Ishikawa (cell line): ENCODE measurements around the gene MED17.

Experiments
- CEBPB ChIP-seq: IDR thresholded peaks from 2 replicates; pipeline ENCODE4 v1.6.1; 2012
- CREB1 ChIP-seq: IDR thresholded peaks from 2 replicates; pipeline ENCODE4 v1.6.1; 2012; ENCODE audit warnings: low read depth
- EP300 ChIP-seq: IDR thresholded peaks from 2 replicates; pipeline ENCODE4 v1.6.1; 2012; ENCODE audit warnings: borderline replicate concordance
- FOXM1 ChIP-seq: IDR thresholded peaks from 2 replicates; pipeline ENCODE4 v1.6.1; 2012; ENCODE audit warnings: low read depth, borderline replicate concordance
- MAX ChIP-seq: IDR thresholded peaks from 2 replicates; pipeline ENCODE4 v1.6.1; 2012
- NFIC ChIP-seq: IDR thresholded peaks from 2 replicates; pipeline ENCODE4 v1.6.1; 2012
- RAD21 ChIP-seq: IDR thresholded peaks from 2 replicates; pipeline ENCODE4 v1.6.1; 2012; ENCODE audit warnings: low read depth
- REST ChIP-seq: IDR thresholded peaks from 2 replicates; pipeline ENCODE4 v1.6.1; 2012; ENCODE audit warnings: low read depth, mild to moderate bottlenecking
- TEAD4 ChIP-seq: IDR thresholded peaks from 2 replicates; pipeline ENCODE4 v1.6.1; 2012
- YY1 ChIP-seq: IDR thresholded peaks from 2 replicates; pipeline ENCODE4 v1.6.1; 2012; ENCODE audit warnings: low read depth
- ZBTB7A ChIP-seq: IDR thresholded peaks from 2 replicates; pipeline ENCODE4 v1.6.1; 2012; ENCODE audit warnings: low read depth

GRCh38 chr11:93840180-93840579 is 56.1 kb downstream of the MED17 start:
- TF ChIP-seq RAD21 (no peak), CEBPB (no peak), FOXM1 (no peak), YY1 (no peak), TEAD4 (no peak), ZBTB7A (no peak), NFIC (no peak), MAX (no peak), EP300 (no peak), REST (no peak), CREB1 (no peak)
